ENCODE data around the gene AKT1S1.

Gene AKT1S1

DNA sequence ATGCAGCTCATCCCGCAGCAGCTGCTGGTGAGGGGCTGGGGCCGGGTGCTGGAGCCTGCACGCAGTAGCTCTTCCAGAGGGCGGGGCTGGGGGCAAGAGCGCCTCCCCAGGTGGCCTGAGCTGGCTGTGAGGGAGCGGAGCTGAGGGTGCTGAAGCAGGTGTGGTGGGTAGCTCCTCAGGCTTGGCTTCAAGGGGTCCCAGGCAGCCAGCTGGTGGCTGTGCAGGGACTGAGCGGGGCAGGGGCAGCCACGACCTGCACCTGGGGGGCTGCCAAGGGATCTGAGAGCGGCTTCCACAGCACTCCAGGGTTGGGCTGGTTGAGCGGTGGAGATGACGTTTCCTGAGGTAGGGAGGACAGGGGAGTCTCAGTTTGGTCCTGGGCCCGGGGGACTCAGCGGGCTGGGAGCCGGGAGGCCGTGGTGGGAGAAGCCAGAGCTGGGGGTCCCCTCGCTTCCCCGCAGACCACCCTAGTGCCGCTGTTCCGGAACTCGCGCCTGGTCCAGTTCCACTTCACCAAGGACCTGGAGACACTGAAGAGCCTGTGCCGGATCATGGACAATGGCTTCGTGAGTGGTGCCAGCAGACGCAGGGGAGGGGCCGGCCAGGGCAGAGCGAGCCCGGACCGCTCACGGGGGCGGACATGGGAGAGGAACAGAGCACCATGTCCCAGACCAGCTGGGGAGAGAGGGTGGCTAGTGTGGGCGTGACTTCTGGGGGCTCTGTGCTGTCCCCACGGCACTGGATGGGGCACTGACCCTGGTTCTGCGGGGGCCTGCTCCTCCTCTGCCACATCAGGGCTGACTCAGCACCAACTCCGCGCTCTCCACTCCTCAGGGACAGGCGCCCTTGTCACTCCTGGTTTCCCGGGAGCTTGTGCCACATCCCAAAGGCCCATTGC lies 18.8 kb downstream of the AKT1S1 start:
- Histone ChIP-seq H3K27ac (peak overlapping the region in 1 of 2 donors; percentile 15), H3K4me3 (no peak overlapping the region)
- TF ChIP-seq, protein P1, sequence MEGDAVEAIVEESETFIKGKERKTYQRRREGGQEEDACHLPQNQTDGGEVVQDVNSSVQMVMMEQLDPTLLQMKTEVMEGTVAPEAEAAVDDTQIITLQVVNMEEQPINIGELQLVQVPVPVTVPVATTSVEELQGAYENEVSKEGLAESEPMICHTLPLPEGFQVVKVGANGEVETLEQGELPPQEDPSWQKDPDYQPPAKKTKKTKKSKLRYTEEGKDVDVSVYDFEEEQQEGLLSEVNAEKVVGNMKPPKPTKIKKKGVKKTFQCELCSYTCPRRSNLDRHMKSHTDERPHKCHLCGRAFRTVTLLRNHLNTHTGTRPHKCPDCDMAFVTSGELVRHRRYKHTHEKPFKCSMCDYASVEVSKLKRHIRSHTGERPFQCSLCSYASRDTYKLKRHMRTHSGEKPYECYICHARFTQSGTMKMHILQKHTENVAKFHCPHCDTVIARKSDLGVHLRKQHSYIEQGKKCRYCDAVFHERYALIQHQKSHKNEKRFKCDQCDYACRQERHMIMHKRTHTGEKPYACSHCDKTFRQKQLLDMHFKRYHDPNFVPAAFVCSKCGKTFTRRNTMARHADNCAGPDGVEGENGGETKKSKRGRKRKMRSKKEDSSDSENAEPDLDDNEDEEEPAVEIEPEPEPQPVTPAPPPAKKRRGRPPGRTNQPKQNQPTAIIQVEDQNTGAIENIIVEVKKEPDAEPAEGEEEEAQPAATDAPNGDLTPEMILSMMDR (IDR thresholded peaks at IDR 0.05) = no peak
- DNase-seq (ENCODE audit: low spot score) = no peak

- no peak for DNase-seq (ENCODE audit: low spot score)
- peak overlapping the region in 1 of 2 donors; percentile 15 for H3K27ac ChIP-seq
- TF ChIP-seq, protein P1 (IDR thresholded peaks at IDR 0.05) = no peak
- no peak overlapping the region for H3K4me3 ChIP-seq
Observed at GRCh38 chr19:49857838-49858087, 19.4 kb downstream of the AKT1S1 start.

GRCh38 chr19:49857061-49857837 lies 19.9 kb downstream of the AKT1S1 start:
- no peak for DNase-seq (ENCODE audit: low spot score)
- TF ChIP-seq, protein P1 (IDR thresholded peaks at IDR 0.05) = no peak
- no peak overlapping the region for H3K4me3 ChIP-seq
- H3K27ac ChIP-seq = peak overlapping the region in 1 of 2 donors; percentile 15

- H3K4me3 ChIP-seq = no peak overlapping the region
- DNase-seq (ENCODE audit: low spot score) = no peak
- no peak overlapping the region for H3K27ac ChIP-seq
- TF ChIP-seq, protein P1 (IDR thresholded peaks at IDR 0.05) = no peak
Observed at GRCh38 chr19:49856574-49857021, 20.6 kb downstream of the AKT1S1 start.

GRCh38 chr19:49855676-49856573 lies 21.2 kb downstream of the AKT1S1 start:
- H3K27ac ChIP-seq = no peak overlapping the region
- no peak for DNase-seq (ENCODE audit: low spot score)
- no peak overlapping the region for H3K4me3 ChIP-seq
- TF ChIP-seq, protein P1 (IDR thresholded peaks at IDR 0.05) = no peak

- TF ChIP-seq, protein P1 (IDR thresholded peaks at IDR 0.05) = no peak
- no peak for DNase-seq (ENCODE audit: low spot score)
- Histone ChIP-seq H3K27ac (no peak overlapping the region), H3K4me3 (no peak overlapping the region)
Observed at GRCh38 chr19:49855277-49855675, 21.9 kb downstream of the AKT1S1 start.
